NCI-H2107 treated with DMSO at 0.1 percent for 48 hours (cell line): ENCODE measurements around the gene MMP2.

Experiments used
- DNase-seq: peaks from one replicate; lab custom pipeline; 2025; ENCODE audit not compliant: unreplicated experiment; lab: John Stamatoyannopoulos, UW

The MMP2 gene

DNA sequence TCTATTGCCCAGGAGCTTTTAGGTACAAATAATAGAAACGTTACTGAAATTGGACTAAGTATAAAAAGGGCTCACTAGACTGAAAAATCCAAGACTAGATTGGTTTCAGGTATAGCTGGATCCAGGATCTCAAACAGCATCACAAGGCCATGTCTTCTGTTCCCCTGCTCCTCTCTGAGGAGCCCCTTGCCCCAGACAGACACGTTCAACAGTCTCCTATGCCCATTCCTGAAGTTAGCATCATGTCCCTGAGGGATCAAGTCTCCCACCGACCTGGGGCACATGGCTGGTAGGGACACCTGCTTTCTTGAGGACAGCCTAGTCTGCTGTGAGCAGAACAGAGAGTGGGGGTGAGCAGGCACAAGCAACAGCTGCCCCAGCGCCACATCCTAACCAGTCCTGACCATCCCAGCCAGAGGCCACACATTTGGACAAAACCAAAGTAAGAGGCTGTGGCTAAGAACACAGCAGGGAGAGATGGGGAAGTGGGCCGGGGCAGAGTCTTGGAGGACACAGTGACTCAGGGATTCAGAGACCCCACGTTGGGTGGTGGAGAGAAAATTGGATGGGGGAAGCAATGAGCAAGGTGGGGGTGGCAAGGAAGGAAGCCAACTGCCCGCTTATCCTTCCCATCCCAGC is 10.5 kb upstream of the MMP2 start:
- DNase-seq, result no peak

DNA sequence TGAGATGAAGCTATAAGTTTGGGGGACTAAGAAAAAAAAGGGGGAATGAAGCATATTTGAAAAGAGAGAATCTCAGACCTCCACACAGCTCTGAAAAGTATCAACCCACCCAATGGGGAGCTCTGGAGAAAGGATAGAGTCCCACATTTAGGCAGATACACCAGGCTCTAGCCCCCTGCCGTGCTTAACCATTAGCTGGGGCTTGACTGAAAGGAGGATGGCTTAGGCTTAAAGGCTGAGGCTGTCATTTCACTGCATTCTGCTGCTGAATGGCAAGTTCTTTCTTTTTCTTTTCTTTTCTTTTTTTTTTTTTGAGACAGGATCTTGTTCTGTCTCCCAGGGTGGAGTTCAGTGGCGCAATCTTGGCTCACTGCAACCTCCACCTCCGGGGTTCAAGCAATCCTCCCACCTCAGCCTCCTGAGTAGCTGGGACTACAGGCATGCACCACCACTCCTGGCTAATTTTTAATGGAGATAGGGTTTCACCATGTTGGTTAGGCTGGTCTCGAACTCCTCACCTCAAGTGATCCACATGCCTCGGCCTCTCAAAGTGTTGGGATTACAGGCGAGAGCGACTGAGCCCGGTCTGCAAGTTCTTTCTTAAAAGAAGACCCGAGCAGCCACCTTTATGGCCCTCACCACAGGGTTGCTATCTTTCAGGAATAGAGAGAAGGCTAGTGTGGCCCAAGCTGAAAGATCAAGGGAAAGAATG is 9.0 kb upstream of the MMP2 start:
- no peak for DNase-seq

DNA sequence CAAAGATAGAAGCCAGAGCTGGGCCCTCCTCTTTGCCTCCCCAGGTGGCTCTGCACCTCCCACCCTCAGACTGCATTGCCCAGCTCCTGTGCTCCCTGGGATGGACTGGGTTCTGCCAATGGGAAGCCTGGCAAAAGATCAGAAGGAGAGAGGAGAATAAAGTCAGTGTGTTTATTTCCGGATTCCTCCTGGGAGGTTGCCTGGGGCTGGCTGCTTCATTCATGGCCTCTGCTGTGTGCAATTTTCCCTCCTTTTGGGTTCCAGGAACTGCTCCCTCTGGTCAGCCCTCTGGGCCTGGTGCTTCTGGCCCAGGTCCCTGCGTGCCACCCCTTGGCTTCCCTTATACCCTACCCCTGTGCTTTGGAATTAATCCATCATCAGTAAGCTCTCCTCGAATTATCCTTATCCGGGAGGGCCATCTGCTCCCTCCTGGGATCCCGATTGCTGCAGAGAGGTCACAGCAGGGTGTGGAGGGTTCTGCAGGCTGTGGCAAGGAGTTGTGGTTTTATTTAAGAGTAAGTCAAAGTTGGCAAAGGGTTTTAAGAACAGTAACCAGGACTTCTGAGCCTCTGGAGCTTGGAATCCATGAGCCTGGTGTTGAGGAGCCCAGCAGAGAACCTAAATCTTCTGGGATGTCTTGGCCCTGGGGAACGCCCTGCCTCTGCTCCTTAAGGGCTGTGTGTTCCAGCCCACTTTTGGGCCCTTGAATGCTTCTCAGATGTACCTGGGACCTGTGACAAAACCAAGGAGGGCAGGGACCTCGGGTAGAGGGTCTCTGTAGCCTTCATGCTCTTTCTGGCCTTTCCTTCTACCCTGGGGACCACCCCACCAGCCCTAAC is 8.2 kb upstream of the MMP2 start:
- DNase-seq, result no peak

DNA sequence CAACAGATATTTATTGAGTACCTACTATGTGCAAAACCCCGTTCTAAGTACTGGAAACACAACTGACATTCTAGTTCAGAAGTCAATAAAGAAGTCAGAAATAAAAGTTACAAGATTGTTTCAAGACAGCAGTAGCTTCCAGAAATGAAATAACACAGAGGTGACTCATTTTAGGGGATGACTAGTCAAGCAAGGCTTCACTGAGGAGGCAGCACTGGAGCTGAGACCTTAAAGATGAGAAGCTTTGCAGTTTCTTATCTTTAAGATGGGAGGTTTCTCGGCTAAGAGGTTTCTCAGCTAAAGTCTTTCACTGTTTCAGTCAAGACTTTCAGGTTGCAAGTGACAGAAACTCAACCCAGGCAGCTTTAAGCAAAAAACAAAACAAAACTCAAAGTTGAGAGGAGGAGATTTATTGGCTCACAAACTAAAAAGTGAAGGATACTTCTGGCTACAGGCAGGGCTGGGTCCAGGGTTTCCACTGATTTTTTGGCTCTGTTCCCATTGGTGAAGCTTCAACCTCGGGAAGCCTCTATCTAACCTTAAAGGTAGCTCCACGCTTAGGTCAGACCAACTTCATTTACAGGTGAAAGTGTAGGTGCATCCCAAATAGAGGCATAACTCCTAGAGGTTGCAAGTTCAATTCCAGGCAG is 7.4 kb upstream of the MMP2 start:
- no peak for DNase-seq

DNA sequence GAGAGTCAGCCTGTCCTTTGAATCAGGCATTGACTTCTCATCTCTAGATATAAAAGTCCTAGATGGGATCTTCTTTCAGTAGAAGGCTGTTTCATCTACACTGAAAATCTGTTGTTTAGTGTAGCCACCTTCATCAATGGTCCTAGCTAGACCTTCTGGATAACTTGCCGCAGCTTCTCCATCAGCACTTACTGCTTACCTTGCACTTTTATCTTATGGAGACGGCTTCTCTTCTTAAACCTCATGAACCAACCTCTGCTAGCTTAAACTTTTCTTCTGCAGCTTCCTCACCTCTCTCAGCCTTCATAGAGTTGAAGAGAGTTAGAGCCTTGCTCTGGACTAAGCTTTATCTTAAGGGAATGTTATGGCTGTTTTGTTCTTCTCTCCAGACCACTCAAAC is 5.4 kb upstream of the MMP2 start:
- DNase-seq, result no peak

DNA sequence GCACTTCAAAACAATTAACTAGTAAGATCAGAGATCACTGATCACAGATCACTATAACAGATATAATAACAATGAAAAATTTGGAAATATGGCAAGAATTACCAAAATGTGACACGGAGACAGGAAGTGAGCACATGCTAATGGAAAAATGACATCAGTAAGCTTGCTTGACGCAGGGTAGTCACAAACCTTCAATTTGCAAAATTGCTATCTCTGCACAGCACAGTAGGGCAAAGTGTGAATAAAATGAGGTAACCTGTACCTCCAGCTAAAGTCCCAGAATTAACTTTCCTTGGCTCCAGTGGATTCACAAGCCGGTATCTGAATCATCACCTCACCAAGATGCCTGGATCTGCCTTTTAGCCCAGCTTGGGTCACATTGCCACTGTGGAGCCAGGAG is 4.2 kb upstream of the MMP2 start:
- no peak for DNase-seq

DNA sequence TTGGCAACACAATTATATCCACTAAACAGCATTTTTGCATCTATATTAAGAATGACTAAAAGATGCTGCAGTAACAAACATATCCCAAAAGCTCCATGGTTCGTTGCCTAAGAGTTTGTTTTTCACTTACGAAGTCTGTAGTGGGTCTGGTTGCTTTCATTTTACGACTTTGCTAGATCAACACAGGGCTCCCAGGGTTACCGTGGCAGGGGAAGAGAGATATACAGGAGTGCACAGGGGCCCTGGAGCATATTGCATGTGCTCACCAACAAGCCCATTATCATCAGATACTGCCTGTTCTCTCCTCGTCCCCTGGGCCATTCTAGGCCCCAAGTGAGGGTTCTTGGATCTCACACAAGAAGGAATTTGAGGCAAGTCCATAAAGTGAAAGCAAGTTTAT is 3.1 kb upstream of the MMP2 start:
- DNase-seq, result no peak

DNA sequence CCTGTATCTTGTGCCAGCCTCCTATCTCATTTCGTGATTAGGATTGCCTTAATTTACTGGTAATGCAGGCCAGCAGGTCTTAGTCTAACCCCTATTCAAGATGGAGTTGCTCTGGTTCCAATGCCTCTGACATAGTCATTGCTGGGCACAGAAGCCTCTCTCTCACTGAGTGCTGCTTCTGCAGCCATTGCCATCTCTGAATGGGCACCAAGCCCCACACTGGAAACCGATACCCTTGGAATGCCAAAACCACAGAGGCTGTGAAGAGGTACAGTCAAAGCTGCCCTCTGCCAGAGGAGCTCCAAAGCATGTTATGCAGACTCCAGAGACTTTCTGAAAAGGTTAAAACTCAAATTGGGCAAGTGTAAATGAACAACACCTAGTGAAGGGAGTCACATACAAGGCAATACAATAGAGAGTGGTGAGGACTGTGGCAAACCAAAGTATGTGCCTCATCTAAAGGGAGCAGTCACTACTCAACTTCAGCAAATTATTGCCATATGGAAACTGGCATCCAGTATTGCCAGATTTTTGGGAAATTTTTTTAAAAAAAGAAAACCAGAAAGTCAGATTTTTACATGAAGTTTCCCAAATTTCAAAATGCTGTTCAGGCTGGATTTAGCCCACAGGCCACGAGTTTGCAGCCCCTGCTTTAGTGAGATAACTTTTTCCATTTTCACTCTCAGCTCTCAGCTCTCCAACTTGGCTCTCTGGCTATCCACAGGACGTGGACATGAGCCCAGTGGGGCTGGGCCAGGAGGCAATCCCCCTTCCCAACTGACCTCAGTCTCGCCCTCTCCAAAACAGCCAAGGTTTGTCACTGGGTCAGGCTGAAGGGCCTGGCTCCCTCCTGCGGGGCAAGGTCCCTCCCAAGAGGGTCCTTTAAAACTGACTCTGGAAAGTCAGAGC is 2.1 kb upstream of the MMP2 start:
- no peak for DNase-seq

DNA sequence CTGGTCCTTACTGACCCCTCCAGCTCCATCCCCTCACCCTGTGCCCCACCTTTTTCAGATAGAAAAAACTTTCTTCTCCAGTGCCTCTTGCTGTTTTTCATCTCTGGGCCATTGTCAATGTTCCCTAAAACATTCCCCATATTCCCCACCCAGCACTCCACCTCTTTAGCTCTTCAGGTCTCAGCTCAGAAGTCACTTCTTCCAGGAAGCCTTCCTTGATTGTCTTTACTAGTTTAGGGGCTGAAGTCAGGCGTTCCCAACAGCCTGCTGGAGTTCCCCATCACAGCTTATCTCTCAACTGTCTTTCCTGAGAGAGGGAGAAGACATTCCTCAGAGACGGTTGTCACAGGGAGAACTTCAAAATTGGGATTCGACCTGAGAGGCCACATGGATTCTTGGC is 1.3 kb upstream of the MMP2 start:
- no peak for DNase-seq

DNA sequence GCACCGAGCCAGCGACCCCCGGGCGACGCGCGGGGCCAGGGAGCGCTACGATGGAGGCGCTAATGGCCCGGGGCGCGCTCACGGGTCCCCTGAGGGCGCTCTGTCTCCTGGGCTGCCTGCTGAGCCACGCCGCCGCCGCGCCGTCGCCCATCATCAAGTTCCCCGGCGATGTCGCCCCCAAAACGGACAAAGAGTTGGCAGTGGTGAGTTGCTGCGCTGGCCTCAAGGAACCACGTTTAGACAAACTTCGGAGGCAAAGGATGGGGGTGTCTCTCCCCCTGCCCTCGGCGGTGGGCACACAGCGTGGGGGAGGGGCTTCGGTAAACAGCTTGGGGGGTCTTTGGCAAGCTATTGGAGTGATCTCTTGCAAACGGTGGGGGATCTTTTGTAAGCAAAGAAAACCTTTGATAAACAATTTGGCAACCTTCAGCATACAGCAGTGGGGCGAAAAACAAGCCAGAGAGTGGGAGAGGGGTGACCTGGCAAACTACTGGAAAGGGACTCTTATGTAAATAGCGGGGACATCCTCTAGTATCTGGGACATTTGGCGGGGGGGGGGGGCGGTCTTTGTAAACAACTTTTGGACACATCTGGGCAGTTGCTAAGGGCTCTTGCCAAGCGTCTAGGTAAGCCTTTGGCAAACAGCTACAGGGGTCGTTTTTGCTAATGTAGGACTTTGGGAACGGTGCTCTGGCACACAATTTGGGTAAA is 587 bp downstream of the MMP2 start:
- no peak for DNase-seq

DNA sequence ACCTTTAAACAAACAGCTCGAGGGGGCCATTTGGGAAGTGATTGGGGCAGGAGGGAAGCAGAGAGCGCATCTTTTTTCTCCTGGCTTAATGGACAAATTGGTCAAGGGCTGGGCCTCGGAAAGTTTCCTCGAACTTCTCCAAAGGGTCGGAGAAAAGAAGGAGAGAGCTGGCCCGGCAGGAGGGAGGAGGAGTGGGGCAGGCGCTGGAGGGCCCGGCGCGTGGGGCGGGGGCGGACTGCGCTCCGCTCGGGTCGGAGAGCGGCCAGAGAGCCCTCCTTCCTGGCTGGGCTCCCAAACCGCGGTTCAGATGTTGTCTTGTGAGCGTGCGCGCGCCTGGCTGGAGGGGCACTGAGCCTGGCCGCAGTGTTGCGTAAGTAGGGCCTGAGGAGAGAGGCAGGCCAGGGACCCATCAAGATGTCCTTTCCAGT is 1.2 kb downstream of the MMP2 start:
- no peak for DNase-seq

DNA sequence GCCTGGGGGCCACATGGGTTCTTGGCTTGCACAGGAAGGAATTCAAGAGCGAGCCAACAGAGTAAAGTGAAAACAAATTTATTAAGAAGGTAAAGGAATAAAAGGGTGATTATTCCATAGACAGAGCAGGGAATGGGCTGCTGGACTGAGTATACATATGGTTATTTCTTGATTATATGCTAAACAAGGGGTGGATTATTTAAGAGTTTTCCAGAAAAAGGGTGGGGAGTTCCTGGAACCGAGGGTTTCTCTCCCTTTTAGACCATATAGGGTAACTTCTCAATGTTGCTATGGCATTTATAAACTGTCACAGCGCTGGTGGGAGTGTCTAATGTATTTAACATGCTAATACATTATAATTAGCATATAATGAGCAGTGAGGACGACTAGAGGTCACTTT is 2.0 kb downstream of the MMP2 start:
- DNase-seq, result no peak

DNA sequence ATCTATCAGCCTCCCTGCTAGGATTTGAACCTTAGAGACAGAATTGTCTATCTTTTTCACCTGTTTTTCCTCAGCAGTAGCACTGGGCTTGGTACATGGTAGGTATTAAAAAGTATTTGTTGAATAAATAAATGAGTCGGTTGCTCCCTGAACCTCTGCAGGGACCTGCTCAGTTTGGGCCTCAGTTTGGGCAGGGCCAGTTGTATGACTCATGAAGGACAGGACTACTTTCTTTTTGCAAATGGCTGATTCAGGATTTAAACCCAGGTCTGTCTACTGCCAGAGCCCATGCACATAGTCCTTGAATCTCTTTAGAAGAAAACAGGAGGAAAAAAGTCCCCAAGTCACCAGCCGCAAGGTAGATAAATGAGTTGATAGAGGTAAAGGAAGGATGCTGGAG is 3.1 kb downstream of the MMP2 start:
- no peak for DNase-seq

DNA sequence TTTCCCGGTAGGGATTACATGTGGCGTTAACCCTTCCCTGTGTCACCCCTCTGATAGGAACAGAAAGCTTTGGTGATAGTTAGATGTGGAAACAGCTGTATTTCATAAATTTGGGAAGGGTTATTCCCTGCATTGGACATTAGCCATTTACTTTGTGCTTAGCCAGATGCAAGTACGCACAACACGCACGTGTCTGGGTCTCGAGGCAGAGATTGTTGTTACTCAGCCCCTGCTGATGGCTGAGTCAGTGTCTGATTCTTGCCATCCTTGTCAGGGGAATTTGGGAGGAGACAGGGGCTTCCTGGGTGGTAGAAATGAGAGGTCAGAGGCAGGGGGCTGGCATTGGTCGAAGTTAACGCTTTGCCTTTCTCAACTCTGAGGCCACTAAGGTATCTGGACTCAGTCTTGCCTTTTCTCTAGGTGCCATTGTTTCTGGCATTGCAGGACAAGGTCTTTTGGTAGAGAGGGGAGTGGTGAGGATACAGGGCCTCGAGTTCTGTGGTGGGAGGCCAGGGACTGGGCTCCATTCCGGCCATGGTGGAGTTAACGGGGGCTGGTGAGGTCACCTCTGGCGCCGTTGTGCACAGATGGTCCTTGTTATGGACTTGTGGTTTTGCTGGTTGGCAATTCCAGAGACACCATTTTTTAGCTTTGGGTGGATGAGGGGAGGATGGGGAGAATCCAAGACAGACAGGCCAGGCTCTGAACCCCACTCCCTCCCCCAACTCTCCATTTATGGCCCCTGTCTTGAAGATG is 8.2 kb downstream of the MMP2 start:
- DNase-seq, result no peak

DNA sequence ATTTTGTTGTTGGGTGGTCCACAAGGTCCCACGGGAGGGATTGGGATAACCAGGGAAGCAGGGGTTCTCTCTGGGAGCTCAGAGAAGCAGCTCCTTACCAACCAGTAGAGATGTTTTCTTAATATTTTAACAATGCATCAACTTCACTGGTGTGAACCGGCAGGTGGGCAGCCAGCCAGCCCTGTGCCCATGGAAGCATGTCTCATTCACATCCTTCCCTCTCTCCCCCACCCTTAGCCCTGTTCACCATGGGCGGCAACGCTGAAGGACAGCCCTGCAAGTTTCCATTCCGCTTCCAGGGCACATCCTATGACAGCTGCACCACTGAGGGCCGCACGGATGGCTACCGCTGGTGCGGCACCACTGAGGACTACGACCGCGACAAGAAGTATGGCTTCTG is 9.3 kb downstream of the MMP2 start:
- no peak for DNase-seq

DNA sequence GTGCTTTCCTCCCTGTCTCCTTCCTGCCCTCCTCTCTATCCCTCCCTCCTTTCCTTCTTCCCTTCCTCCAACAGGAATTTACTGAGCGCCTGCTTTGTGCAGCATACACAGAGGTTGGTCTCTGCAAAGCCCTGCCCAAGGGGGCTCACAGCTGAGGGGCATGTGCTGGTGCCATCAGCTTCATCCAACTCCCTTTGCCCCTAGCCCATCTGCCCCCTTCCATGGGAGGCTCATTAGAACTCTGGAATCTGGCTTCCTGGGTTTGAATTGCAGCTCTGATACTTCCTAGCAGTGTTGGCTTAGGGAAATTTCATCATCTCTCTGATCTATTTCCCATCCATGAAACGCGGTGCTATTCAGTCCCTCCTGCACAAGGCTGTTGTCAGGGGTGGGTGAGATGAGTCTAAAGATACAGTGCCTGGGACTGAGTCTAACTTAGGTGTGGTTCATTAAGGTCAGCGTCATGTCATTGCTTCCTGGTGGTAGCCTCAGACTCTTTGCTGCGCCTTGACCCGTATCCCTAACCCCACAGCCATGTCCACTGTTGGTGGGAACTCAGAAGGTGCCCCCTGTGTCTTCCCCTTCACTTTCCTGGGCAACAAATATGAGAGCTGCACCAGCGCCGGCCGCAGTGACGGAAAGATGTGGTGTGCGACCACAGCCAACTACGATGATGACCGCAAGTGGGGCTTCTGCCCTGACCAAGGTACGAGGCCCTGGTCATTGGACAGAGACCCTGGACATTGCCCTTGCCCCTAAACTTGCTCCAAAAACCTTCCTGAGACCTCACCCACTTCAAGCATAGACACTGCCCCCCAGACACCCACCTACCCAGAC is 10.3 kb downstream of the MMP2 start:
- DNase-seq, result no peak

DNA sequence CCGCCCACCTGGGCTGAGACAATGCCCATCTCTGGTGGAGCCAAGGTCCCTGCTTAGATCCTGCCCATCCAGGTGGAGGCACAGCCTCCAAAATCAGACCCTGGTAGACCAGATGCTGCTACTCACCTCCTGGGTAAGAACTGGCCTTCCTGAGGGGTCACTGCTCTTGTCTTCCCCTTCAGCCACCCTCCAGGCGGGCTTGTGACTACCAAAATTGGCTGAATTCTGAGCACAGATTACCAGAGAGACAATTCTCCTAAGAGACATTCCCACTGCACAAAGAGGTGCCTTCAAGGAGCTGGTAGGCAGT is 10.9 kb downstream of the MMP2 start:
- no peak for DNase-seq

DNA sequence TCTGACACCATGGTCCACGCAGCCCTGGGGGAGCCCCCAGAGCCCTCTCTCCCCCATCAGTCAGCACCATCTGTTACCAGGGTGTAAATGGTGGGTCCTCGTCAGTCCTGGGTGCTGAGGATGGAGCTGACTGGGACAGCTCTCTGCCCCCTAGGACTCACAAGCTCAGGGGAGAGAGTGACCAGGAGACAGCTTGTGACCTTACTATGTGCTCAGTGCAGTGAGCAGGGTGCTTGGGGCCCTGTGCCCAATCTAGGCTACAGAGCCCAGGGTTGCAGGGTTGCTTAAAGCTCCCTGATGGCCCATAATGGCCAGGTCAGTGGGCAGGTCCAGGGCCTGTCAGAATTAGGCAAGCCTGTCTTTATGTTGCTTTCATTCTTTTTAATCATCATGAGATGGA is 11.3 kb downstream of the MMP2 start:
- DNase-seq, result no peak

DNA sequence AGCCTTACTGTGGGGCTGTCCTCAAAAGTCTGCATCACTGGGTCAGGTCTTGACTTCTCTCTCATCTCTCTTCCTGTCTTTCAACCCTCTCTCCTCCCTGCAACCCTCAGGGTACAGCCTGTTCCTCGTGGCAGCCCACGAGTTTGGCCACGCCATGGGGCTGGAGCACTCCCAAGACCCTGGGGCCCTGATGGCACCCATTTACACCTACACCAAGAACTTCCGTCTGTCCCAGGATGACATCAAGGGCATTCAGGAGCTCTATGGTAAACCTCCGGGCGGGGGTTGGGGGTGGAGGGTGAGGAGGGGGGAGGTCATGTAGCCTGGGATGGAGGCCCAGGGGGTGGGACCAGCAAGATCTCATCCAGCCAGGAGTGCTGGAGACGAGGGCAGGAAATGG is 12.7 kb downstream of the MMP2 start:
- DNase-seq, result no peak
